GM23338 (cell line): ENCODE measurements around the gene BABAM1. TPM values are rescaled to one million over a fixed set of nuclear protein-coding genes. Genes with fewer than 3 reads are reported as not detected.

ENCODE experiments used
- ATAC-seq: fragments of 200-7000 bp; cut with Tn5 transposase; 3 replicates; pipeline ENCODE4 v1.9.1; 2020
- DNase-seq: peaks from one replicate; pipeline ENCODE4 v3.0.0-alpha.2; 2015; ENCODE audit warnings: low spot score
- H2AFZ ChIP-seq: fragments of 200-600 bp; sonication (generic); 2 replicates; pipeline ENCODE4 v1.8.0; 2016; ENCODE audit warnings: antibody characterized with exemption, mild to moderate bottlenecking, moderate library complexity
- H3F3A ChIP-seq: fragments of 200-600 bp; sonication (generic); replicated peaks from 2 replicates; pipeline ENCODE4 v1.8.0; 2017; ENCODE audit warnings: antibody characterized with exemption, mixed run types, low read depth
- H3K27ac ChIP-seq: fragments of 200-600 bp; sonication (generic); 2 replicates; pipeline ENCODE4 v1.6.1; 2016; ENCODE audit warnings: low read depth
- H3K27me3 ChIP-seq: fragments of 200-600 bp; sonication (generic); 2 replicates; pipeline ENCODE4 v1.8.0; 2016; ENCODE audit warnings: mild to moderate bottlenecking, mixed run types, moderate library complexity; ENCODE audit not compliant: insufficient read depth
- H3K36me3 ChIP-seq: fragments of 200-600 bp; sonication (generic); 2 replicates; pipeline ENCODE4 v1.8.0; 2016; ENCODE audit warnings: mild to moderate bottlenecking; ENCODE audit not compliant: insufficient read depth
- H3K4me1 ChIP-seq: fragments of 200-600 bp; sonication (generic); 2 replicates; pipeline ENCODE4 v1.8.0; 2016; ENCODE audit warnings: mild to moderate bottlenecking, moderate library complexity; ENCODE audit not compliant: insufficient read depth
- H3K4me2 ChIP-seq: fragments of 200-600 bp; sonication (generic); 2 replicates; pipeline ENCODE4 v1.7.1; 2017; ENCODE audit warnings: mixed run types
- H3K4me3 ChIP-seq: fragments of 200-600 bp; sonication (generic); 2 replicates; pipeline ENCODE4 v1.6.1; 2016; ENCODE audit warnings: mixed run types
- H3K79me2 ChIP-seq: fragments of 200-600 bp; sonication (generic); replicated peaks from 2 replicates; pipeline ENCODE4 v1.8.0; 2017; ENCODE audit warnings: mild to moderate bottlenecking; ENCODE audit not compliant: insufficient read depth
- H3K9me2 ChIP-seq: fragments of 200-600 bp; sonication (generic); 2 replicates; pipeline ENCODE4 v1.8.0; 2017; ENCODE audit not compliant: insufficient read depth
- H4K20me1 ChIP-seq: fragments of 200-600 bp; sonication (generic); replicated peaks from 2 replicates; pipeline ENCODE4 v1.8.0; 2017; ENCODE audit warnings: mild to moderate bottlenecking; ENCODE audit not compliant: insufficient read depth
- H3K27ac Mint-ChIP-seq: 2 replicates; pipeline ENCODE4 v1.8.0; 2020; ENCODE audit warnings: inconsistent platforms, mild to moderate bottlenecking, moderate library complexity, mixed read lengths
- H3K27me3 Mint-ChIP-seq: 3 replicates; pipeline ENCODE4 v1.8.0; 2022; ENCODE audit warnings: low read depth, mild to moderate bottlenecking, moderate library complexity, mixed read lengths, inconsistent platforms; ENCODE audit not compliant: insufficient read depth, poor library complexity
- H3K36me3 Mint-ChIP-seq: 3 replicates; pipeline ENCODE4 v1.8.0; 2021; ENCODE audit warnings: low read depth, mild to moderate bottlenecking, inconsistent platforms, moderate library complexity, mixed read lengths
- H3K4me1 Mint-ChIP-seq: 3 replicates; pipeline ENCODE4 v1.8.0; 2020; ENCODE audit warnings: mild to moderate bottlenecking, inconsistent platforms, mixed read lengths
- H3K4me3 Mint-ChIP-seq: 3 replicates; pipeline ENCODE4 v1.8.0; 2021; ENCODE audit warnings: moderate library complexity, mild to moderate bottlenecking, inconsistent platforms, mixed read lengths
- H3K9me3 Mint-ChIP-seq: 3 replicates; pipeline ENCODE4 v1.8.0; 2020; ENCODE audit warnings: moderate library complexity, mild to moderate bottlenecking, inconsistent platforms, mixed read lengths
- CREB1 ChIP-seq: fragments of 250-450 bp; sonication (Bioruptor Pico); IDR thresholded peaks from 2 replicates; pipeline ENCODE4 v1.5.0; 2020; ENCODE audit warnings: low read depth, mild to moderate bottlenecking, moderate library complexity
- EZH2 ChIP-seq: fragments of 200-600 bp; sonication (generic); IDR thresholded peaks from one replicate; pipeline ENCODE4 v1.8.0; 2017; ENCODE audit warnings: antibody characterized with exemption, mild to moderate bottlenecking, low read depth; ENCODE audit not compliant: unreplicated experiment
- EZH2phosphoT487 ChIP-seq: fragments of 200-600 bp; sonication (generic); IDR thresholded peaks from one replicate; pipeline ENCODE4 v1.8.1; 2018; ENCODE audit warnings: antibody characterized with exemption; ENCODE audit not compliant: unreplicated experiment
- JUNB ChIP-seq: IDR thresholded peaks from one replicate; pipeline ENCODE4 v1.6.1; 2016; ENCODE audit warnings: antibody characterized with exemption; ENCODE audit not compliant: unreplicated experiment
- NANOG ChIP-seq: IDR thresholded peaks from 2 replicates; pipeline ENCODE4 v1.6.1; 2016; ENCODE audit warnings: antibody characterized with exemption, borderline replicate concordance
- POLR2AphosphoS5 ChIP-seq: IDR thresholded peaks from 2 replicates; pipeline ENCODE4 v1.6.1; 2016; ENCODE audit warnings: antibody characterized with exemption, low read depth
- STAT1 ChIP-seq: IDR thresholded peaks from one replicate; pipeline ENCODE4 v1.6.1; 2016; ENCODE audit warnings: antibody characterized with exemption; ENCODE audit not compliant: unreplicated experiment
- ZNF114 ChIP-seq: fragments of 250-450 bp; sonication (Bioruptor Pico); IDR thresholded peaks from 2 replicates; pipeline ENCODE4 v1.5.0; 2020; ENCODE audit warnings: mild to moderate bottlenecking, moderate library complexity
- ZNF331 ChIP-seq: fragments of 250-450 bp; sonication (Bioruptor Pico); IDR thresholded peaks from 2 replicates; pipeline ENCODE4 v1.5.0; 2020; ENCODE audit warnings: low read depth, mild to moderate bottlenecking, moderate library complexity
- polyA plus RNA-seq: library from polyadenylated mRNA; unstranded; fragments of >200 nt; fragmentation: Nextera tagmentation; extraction: Ambion mirVana; gene quantifications from 2 replicates; pipeline ENCODE4 v1.2.1, GENCODE V29; 2016
- total RNA-seq: library from RNA; depleted of rRNA; stranded (reverse); fragments of >200 nt; shearing (Covaris generic); gene quantifications from 2 replicates; pipeline ENCODE4 v1.2.3, GENCODE V29; 2014
- TF ChIP-seq, protein P1 (sequence below), 2 experiments: fragments of 200-600 bp in 1 of 2; sonication (generic) in 1 of 2; conservative IDR thresholded peaks; 2 replicates each; pipeline versions ENCODE4 v1.5.1 to v1.6.1; 2016 to 2017; ENCODE audit warnings: antibody characterized with exemption in 2 of 2, low read depth in 2 of 2, mild to moderate bottlenecking in 2 of 2, moderate library complexity in 1 of 2
- TF ChIP-seq, protein P2 (sequence below): IDR thresholded peaks from 2 replicates; pipeline ENCODE4 v1.6.1; 2016; ENCODE audit warnings: antibody characterized with exemption
- TF ChIP-seq, protein P3 (sequence below): fragments of 250-450 bp; sonication (Bioruptor Pico); IDR thresholded peaks from 2 replicates; pipeline ENCODE4 v1.5.0; 2020; ENCODE audit warnings: mild to moderate bottlenecking, moderate library complexity
- TF ChIP-seq, protein P4 (sequence below): IDR thresholded peaks from one replicate; pipeline ENCODE4 v1.6.1; 2018; ENCODE audit warnings: antibody characterized with exemption; ENCODE audit not compliant: unreplicated experiment

The BABAM1 gene
- total and polyA plus RNA-seq, 2 experiments from 2014 or later: 78.1 to 95.0 TPM

DNA sequence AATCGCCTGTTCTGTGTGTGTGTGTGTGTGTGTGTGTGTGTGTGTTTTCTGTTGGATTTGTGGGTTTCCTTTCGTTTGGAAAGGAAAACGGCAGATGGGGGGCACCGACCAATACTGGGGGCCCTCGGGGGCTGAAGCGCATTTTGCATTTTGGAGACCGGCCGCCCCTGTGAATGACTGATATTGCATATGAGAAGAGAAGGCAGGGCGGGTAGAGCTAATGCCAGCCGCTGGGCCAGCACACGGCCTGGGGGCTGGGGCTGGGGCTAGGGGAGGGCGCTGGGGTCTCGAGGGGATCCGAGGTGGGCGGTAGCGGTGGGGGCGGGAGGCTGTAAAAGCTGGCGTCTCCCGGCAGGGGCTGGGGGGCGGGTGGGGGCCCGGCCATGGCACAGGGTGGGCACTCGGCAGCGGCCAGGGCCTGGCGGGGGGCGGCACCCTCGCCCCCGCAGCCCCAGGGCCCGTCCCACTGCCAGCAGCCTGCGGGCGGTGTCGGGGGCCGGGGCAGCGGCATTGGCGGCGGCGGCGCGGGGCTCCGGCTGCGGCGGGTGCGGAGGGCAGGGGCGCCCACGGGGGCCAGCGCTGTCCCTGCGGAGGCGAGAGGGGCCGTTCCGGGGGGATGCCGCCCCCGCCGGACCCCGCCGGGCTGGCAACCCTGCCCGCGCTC lies 56.2 kb downstream of the BABAM1 start:
- DNase-seq: no peak
- Mint-ChIP-seq H3K4me3 (no peak overlapping the region; the same call in 2 of the 3 replicates), H3K27me3 (peaks cover 22% of the 10 kb centered on the region), H3K27ac (no peak overlapping the region), H3K4me1 (peaks cover 20% of the 10 kb centered on the region), H3K36me3 (peaks cover 32% of the 10 kb centered on the region), H3K9me3 (no peaks in the 10 kb centered on the region; the same call in 2 of the 3 replicates)
- no peaks in the 10 kb centered on the region for H3K79me2 ChIP-seq
- H3K4me1 ChIP-seq: peaks cover 25% of the 10 kb centered on the region
- no peak for TF ChIP-seq EZH2
- TF ChIP-seq ZNF114: no peak
- TF ChIP-seq, protein P1, sequence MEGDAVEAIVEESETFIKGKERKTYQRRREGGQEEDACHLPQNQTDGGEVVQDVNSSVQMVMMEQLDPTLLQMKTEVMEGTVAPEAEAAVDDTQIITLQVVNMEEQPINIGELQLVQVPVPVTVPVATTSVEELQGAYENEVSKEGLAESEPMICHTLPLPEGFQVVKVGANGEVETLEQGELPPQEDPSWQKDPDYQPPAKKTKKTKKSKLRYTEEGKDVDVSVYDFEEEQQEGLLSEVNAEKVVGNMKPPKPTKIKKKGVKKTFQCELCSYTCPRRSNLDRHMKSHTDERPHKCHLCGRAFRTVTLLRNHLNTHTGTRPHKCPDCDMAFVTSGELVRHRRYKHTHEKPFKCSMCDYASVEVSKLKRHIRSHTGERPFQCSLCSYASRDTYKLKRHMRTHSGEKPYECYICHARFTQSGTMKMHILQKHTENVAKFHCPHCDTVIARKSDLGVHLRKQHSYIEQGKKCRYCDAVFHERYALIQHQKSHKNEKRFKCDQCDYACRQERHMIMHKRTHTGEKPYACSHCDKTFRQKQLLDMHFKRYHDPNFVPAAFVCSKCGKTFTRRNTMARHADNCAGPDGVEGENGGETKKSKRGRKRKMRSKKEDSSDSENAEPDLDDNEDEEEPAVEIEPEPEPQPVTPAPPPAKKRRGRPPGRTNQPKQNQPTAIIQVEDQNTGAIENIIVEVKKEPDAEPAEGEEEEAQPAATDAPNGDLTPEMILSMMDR (conservative IDR thresholded peaks at IDR 0.05; ENCODE audit: low read depth in 2 of 2): no peak
- no peak for TF ChIP-seq CREB1
- TF ChIP-seq EZH2phosphoT487: no peak
- TF ChIP-seq, protein P2, sequence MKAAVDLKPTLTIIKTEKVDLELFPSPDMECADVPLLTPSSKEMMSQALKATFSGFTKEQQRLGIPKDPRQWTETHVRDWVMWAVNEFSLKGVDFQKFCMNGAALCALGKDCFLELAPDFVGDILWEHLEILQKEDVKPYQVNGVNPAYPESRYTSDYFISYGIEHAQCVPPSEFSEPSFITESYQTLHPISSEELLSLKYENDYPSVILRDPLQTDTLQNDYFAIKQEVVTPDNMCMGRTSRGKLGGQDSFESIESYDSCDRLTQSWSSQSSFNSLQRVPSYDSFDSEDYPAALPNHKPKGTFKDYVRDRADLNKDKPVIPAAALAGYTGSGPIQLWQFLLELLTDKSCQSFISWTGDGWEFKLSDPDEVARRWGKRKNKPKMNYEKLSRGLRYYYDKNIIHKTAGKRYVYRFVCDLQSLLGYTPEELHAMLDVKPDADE: no peak
- no peak for TF ChIP-seq JUNB
- TF ChIP-seq POLR2AphosphoS5: no peak
- TF ChIP-seq, protein P3, sequence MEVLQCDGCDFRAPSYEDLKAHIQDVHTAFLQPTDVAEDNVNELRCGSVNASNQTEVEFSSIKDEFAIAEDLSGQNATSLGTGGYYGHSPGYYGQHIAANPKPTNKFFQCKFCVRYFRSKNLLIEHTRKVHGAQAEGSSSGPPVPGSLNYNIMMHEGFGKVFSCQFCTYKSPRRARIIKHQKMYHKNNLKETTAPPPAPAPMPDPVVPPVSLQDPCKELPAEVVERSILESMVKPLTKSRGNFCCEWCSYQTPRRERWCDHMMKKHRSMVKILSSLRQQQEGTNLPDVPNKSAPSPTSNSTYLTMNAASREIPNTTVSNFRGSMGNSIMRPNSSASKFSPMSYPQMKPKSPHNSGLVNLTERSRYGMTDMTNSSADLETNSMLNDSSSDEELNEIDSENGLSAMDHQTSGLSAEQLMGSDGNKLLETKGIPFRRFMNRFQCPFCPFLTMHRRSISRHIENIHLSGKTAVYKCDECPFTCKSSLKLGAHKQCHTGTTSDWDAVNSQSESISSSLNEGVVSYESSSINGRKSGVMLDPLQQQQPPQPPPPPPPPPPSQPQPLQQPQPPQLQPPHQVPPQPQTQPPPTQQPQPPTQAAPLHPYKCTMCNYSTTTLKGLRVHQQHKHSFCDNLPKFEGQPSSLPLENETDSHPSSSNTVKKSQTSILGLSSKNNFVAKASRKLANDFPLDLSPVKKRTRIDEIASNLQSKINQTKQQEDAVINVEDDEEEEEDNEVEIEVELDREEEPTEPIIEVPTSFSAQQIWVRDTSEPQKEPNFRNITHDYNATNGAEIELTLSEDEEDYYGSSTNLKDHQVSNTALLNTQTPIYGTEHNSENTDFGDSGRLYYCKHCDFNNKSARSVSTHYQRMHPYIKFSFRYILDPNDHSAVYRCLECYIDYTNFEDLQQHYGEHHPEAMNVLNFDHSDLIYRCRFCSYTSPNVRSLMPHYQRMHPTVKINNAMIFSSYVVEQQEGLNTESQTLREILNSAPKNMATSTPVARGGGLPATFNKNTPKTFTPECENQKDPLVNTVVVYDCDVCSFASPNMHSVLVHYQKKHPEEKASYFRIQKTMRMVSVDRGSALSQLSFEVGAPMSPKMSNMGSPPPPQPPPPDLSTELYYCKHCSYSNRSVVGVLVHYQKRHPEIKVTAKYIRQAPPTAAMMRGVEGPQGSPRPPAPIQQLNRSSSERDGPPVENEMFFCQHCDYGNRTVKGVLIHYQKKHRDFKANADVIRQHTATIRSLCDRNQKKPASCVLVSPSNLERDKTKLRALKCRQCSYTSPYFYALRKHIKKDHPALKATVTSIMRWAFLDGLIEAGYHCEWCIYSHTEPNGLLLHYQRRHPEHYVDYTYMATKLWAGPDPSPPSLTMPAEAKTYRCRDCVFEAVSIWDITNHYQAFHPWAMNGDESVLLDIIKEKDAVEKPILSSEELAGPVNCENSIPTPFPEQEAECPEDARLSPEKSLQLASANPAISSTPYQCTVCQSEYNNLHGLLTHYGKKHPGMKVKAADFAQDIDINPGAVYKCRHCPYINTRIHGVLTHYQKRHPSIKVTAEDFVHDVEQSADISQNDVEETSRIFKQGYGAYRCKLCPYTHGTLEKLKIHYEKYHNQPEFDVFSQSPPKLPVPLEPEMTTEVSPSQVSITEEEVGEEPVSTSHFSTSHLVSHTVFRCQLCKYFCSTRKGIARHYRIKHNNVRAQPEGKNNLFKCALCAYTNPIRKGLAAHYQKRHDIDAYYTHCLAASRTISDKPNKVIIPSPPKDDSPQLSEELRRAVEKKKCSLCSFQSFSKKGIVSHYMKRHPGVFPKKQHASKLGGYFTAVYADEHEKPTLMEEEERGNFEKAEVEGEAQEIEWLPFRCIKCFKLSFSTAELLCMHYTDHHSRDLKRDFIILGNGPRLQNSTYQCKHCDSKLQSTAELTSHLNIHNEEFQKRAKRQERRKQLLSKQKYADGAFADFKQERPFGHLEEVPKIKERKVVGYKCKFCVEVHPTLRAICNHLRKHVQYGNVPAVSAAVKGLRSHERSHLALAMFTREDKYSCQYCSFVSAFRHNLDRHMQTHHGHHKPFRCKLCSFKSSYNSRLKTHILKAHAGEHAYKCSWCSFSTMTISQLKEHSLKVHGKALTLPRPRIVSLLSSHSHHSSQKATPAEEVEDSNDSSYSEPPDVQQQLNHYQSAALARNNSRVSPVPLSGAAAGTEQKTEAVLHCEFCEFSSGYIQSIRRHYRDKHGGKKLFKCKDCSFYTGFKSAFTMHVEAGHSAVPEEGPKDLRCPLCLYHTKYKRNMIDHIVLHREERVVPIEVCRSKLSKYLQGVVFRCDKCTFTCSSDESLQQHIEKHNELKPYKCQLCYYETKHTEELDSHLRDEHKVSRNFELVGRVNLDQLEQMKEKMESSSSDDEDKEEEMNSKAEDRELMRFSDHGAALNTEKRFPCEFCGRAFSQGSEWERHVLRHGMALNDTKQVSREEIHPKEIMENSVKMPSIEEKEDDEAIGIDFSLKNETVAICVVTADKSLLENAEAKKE (CRISPR knock-in tag): no peak
- TF ChIP-seq STAT1: no peak
- TF ChIP-seq, protein P4, sequence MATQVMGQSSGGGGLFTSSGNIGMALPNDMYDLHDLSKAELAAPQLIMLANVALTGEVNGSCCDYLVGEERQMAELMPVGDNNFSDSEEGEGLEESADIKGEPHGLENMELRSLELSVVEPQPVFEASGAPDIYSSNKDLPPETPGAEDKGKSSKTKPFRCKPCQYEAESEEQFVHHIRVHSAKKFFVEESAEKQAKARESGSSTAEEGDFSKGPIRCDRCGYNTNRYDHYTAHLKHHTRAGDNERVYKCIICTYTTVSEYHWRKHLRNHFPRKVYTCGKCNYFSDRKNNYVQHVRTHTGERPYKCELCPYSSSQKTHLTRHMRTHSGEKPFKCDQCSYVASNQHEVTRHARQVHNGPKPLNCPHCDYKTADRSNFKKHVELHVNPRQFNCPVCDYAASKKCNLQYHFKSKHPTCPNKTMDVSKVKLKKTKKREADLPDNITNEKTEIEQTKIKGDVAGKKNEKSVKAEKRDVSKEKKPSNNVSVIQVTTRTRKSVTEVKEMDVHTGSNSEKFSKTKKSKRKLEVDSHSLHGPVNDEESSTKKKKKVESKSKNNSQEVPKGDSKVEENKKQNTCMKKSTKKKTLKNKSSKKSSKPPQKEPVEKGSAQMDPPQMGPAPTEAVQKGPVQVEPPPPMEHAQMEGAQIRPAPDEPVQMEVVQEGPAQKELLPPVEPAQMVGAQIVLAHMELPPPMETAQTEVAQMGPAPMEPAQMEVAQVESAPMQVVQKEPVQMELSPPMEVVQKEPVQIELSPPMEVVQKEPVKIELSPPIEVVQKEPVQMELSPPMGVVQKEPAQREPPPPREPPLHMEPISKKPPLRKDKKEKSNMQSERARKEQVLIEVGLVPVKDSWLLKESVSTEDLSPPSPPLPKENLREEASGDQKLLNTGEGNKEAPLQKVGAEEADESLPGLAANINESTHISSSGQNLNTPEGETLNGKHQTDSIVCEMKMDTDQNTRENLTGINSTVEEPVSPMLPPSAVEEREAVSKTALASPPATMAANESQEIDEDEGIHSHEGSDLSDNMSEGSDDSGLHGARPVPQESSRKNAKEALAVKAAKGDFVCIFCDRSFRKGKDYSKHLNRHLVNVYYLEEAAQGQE: no peak
- TF ChIP-seq NANOG: no peak
- no peak for TF ChIP-seq ZNF331 (CRISPR knock-in tag)
- H4K20me1 ChIP-seq: no peaks in the 10 kb centered on the region; the same call in 1 of the 2 replicates
- peaks cover 5% of the 10 kb centered on the region; the same call in 1 of the 2 replicates for H3K36me3 ChIP-seq
- H2AFZ ChIP-seq: no peak overlapping the region
- peak overlapping the region; percentile 32; the same call in 1 of the 2 replicates for H3K4me3 ChIP-seq
- H3K27ac ChIP-seq: 0 out of 2 replicates have a peak overlapping the region, but pooled peaks have one; percentile 88
- H3F3A ChIP-seq: peaks cover 33% of the 10 kb centered on the region
- ATAC-seq: no peak
- H3K9me2 ChIP-seq: no peaks in the 10 kb centered on the region
- H3K27me3 ChIP-seq: no peaks in the 10 kb centered on the region
- H3K4me2 ChIP-seq: peak overlapping the region; percentile 51
